OCI-LY3 (cell line): Measurements from ENCODE around the gene TWSG1.

Source experiments
- CTCF ChIP-seq: fragments of 200-600, 300-600 bp; sonication (generic); IDR thresholded peaks from 2 replicates; pipeline ENCODE4 v1.5.1; 2014; ENCODE audit warnings: antibody characterized with exemption, low read length, low read depth
- EZH2phosphoT487 ChIP-seq: fragments of 200-600 bp; shearing (Covaris generic); IDR thresholded peaks from 2 replicates; pipeline ENCODE4 v1.6.1; 2018; ENCODE audit warnings: antibody characterized with exemption, mixed run types, low read depth

GRCh38 chr18:9433671-9434121 is 99.1 kb downstream of the TWSG1 start:
- TF ChIP-seq CTCF (no peak), EZH2phosphoT487 (no peak)
